Measurements from ENCODE around the gene GRK4.

GRK4 gene

DNA sequence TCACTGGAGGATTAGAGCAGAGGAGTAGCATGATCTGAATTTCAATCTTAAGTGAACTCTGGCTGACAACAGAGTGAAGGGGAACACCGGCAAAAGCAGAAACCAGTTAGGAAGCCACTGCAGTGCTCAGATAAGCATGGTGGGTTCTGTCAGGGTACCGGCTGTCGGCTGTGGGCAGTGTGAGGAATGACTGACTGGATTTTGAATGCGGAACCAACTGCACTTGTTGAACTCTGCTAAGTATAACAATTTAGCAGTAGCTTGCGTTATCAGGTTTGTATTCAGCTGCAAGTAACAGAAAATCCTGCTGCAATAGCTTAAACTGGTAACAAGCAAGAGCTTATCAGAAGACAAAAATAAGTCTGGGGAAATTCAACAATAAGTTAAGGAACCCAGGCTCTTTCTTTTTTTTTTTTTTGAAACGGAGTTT, 116.3 kb downstream of the GRK4 start:
- TF ChIP-seq FOXM1 (IDR thresholded peaks at IDR 0.05; ENCODE audit: borderline replicate concordance, low read depth) (no peak), CREB1 (IDR thresholded peaks at IDR 0.05; ENCODE audit: low read depth) (no peak), CEBPB (IDR thresholded peaks at IDR 0.05) (no peak), NFIC (IDR thresholded peaks at IDR 0.05) (no peak), EGR1 (IDR thresholded peaks at IDR 0.05) (no peak), EP300 (IDR thresholded peaks at IDR 0.05; ENCODE audit: borderline replicate concordance) (no peak), TAF1 (IDR thresholded peaks at IDR 0.05; ENCODE audit: low read depth) (no peak), YY1 (IDR thresholded peaks at IDR 0.05; ENCODE audit: low read depth) (no peak), TCF12 (IDR thresholded peaks at IDR 0.05; ENCODE audit: low read depth) (no peak), RAD21 (IDR thresholded peaks at IDR 0.05; ENCODE audit: low read depth) (no peak), ZBTB7A (IDR thresholded peaks at IDR 0.05; ENCODE audit: low read depth) (no peak), TEAD4 (IDR thresholded peaks at IDR 0.05) (no peak)
- TF ChIP-seq, protein P1, sequence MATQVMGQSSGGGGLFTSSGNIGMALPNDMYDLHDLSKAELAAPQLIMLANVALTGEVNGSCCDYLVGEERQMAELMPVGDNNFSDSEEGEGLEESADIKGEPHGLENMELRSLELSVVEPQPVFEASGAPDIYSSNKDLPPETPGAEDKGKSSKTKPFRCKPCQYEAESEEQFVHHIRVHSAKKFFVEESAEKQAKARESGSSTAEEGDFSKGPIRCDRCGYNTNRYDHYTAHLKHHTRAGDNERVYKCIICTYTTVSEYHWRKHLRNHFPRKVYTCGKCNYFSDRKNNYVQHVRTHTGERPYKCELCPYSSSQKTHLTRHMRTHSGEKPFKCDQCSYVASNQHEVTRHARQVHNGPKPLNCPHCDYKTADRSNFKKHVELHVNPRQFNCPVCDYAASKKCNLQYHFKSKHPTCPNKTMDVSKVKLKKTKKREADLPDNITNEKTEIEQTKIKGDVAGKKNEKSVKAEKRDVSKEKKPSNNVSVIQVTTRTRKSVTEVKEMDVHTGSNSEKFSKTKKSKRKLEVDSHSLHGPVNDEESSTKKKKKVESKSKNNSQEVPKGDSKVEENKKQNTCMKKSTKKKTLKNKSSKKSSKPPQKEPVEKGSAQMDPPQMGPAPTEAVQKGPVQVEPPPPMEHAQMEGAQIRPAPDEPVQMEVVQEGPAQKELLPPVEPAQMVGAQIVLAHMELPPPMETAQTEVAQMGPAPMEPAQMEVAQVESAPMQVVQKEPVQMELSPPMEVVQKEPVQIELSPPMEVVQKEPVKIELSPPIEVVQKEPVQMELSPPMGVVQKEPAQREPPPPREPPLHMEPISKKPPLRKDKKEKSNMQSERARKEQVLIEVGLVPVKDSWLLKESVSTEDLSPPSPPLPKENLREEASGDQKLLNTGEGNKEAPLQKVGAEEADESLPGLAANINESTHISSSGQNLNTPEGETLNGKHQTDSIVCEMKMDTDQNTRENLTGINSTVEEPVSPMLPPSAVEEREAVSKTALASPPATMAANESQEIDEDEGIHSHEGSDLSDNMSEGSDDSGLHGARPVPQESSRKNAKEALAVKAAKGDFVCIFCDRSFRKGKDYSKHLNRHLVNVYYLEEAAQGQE (IDR thresholded peaks at IDR 0.05; ENCODE audit: low read depth) = no peak
- TF ChIP-seq, protein P2, sequence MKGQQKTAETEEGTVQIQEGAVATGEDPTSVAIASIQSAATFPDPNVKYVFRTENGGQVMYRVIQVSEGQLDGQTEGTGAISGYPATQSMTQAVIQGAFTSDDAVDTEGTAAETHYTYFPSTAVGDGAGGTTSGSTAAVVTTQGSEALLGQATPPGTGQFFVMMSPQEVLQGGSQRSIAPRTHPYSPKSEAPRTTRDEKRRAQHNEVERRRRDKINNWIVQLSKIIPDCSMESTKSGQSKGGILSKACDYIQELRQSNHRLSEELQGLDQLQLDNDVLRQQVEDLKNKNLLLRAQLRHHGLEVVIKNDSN (IDR thresholded peaks at IDR 0.05) = no peak
- TF ChIP-seq, protein P3, sequence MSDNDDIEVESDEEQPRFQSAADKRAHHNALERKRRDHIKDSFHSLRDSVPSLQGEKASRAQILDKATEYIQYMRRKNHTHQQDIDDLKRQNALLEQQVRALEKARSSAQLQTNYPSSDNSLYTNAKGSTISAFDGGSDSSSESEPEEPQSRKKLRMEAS (IDR thresholded peaks at IDR 0.05) = no peak

DNA sequence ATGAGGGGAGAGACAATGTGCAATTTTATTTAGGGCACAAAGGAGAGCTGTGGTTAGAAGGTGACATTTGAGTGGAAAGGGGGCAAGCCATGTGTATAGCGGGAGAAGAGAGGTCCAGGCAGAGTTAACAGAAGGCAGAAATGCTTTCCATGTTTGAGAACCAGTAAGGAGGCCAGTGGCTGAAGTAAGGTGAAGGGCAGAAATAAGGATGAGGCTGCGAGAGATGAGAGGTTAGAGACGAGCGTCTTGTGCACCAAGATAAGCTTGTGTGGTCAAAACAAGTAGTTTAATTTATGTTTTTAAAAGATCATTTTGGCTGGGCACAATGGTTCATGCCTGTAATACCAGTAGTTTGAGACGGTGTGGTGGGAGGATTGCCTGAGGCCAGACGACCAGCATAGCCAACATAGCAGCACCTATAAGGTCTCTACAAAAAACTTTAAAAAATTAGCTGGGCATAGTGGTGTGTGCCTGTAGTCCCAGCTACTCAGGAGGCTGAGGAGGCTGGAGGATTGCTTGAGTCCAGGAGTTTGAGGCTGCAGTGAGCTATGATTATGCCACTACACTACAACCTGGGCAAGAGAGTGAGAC, 119.6 kb downstream of the GRK4 start:
- TF ChIP-seq, protein P1 (IDR thresholded peaks at IDR 0.05; ENCODE audit: low read depth) = no peak
- TF ChIP-seq YY1 (IDR thresholded peaks at IDR 0.05; ENCODE audit: low read depth) (no peak), TEAD4 (IDR thresholded peaks at IDR 0.05) (no peak), ZBTB7A (IDR thresholded peaks at IDR 0.05; ENCODE audit: low read depth) (no peak), CEBPB (IDR thresholded peaks at IDR 0.05) (no peak), RAD21 (IDR thresholded peaks at IDR 0.05; ENCODE audit: low read depth) (no peak), TCF12 (IDR thresholded peaks at IDR 0.05; ENCODE audit: low read depth) (no peak), NFIC (IDR thresholded peaks at IDR 0.05) (no peak), TAF1 (IDR thresholded peaks at IDR 0.05; ENCODE audit: low read depth) (no peak), EP300 (IDR thresholded peaks at IDR 0.05; ENCODE audit: borderline replicate concordance) (no peak), CREB1 (IDR thresholded peaks at IDR 0.05; ENCODE audit: low read depth) (no peak), FOXM1 (IDR thresholded peaks at IDR 0.05; ENCODE audit: borderline replicate concordance, low read depth) (no peak), EGR1 (IDR thresholded peaks at IDR 0.05) (no peak)
- TF ChIP-seq, protein P3 (IDR thresholded peaks at IDR 0.05) = no peak
- TF ChIP-seq, protein P2 (IDR thresholded peaks at IDR 0.05) = no peak

DNA sequence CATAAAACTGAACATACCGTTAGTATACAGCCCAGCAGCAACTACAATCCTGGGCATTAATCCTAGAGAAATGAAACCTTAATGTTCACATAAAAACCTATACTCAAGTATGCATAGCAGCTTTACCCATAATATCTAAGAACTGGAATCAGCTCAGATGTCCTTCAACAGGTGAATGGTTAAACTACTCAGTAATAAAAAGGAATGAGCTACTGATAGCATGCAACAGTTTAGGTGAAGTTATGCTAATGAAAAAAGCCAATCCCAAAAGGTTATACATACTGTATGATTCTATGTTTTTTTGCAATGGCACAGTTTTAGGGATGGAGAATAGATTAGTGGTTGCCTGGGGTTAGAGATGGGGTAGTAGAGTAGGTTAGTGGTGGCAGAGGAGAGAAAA, 120.4 kb downstream of the GRK4 start:
- TF ChIP-seq CEBPB (IDR thresholded peaks at IDR 0.05) = no peak
- TF ChIP-seq, protein P3 (IDR thresholded peaks at IDR 0.05) = no peak
- TF ChIP-seq TEAD4 (IDR thresholded peaks at IDR 0.05) = no peak
- no peak for TF ChIP-seq FOXM1 (IDR thresholded peaks at IDR 0.05; ENCODE audit: borderline replicate concordance, low read depth)
- TF ChIP-seq TCF12 (IDR thresholded peaks at IDR 0.05; ENCODE audit: low read depth) = no peak
- TF ChIP-seq TAF1 (IDR thresholded peaks at IDR 0.05; ENCODE audit: low read depth) = no peak
- TF ChIP-seq RAD21 (IDR thresholded peaks at IDR 0.05; ENCODE audit: low read depth) = no peak
- TF ChIP-seq YY1 (IDR thresholded peaks at IDR 0.05; ENCODE audit: low read depth) = no peak
- TF ChIP-seq, protein P2 (IDR thresholded peaks at IDR 0.05) = no peak
- TF ChIP-seq NFIC (IDR thresholded peaks at IDR 0.05) = no peak
- TF ChIP-seq EP300 (IDR thresholded peaks at IDR 0.05; ENCODE audit: borderline replicate concordance) = no peak
- no peak for TF ChIP-seq CREB1 (IDR thresholded peaks at IDR 0.05; ENCODE audit: low read depth)

DNA sequence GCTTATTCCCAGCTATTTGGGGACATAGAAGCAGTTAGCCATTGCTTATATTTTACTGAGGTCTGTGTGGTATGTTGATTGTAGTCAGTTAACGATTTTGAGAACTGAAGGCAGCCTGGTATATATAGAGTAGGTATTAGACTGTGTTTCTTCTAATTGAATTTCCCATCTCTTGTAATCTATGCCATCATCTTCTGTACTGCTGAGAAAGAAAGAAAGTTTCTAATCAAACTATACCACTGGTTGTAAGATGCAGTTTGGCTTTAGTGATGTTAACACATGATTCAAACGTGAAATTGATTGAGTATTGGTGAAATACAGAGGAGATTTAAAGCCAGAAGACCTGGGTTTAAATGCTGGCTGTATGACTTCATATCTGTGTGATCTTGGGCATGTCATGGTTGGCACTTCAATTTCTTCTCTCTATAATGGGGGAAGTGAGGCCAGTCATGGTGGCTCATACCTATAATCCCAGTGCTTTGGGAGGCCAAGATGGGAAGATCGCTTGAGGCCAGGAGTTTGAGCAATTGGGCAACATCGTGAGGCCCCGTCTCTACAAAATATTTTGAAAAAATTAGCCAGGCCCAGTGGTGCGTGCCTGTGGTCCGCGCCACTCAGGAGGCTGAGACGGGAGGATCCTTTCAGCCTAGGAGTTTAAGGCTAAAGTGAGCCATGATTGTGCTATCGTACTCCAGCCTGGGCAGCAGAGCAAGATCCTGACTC, 122.7 kb downstream of the GRK4 start:
- TF ChIP-seq TCF12 (IDR thresholded peaks at IDR 0.05; ENCODE audit: low read depth) = no peak
- TF ChIP-seq EGR1 (IDR thresholded peaks at IDR 0.05) = no peak
- TF ChIP-seq CREB1 (IDR thresholded peaks at IDR 0.05; ENCODE audit: low read depth) = no peak
- no peak for TF ChIP-seq NFIC (IDR thresholded peaks at IDR 0.05)
- no peak for TF ChIP-seq EP300 (IDR thresholded peaks at IDR 0.05; ENCODE audit: borderline replicate concordance)
- no peak for TF ChIP-seq TEAD4 (IDR thresholded peaks at IDR 0.05)
- no peak for TF ChIP-seq TAF1 (IDR thresholded peaks at IDR 0.05; ENCODE audit: low read depth)
- TF ChIP-seq CEBPB (IDR thresholded peaks at IDR 0.05) = no peak
- no peak for TF ChIP-seq RAD21 (IDR thresholded peaks at IDR 0.05; ENCODE audit: low read depth)
- TF ChIP-seq FOXM1 (IDR thresholded peaks at IDR 0.05; ENCODE audit: borderline replicate concordance, low read depth) = no peak
- TF ChIP-seq ZBTB7A (IDR thresholded peaks at IDR 0.05; ENCODE audit: low read depth) = no peak
- TF ChIP-seq, protein P1 (IDR thresholded peaks at IDR 0.05; ENCODE audit: low read depth) = no peak
- TF ChIP-seq, protein P2 (IDR thresholded peaks at IDR 0.05) = no peak
- TF ChIP-seq YY1 (IDR thresholded peaks at IDR 0.05; ENCODE audit: low read depth) = no peak
- TF ChIP-seq, protein P3 (IDR thresholded peaks at IDR 0.05) = no peak

Data from Ishikawa (cell line).